HG02588 (cell line): ENCODE results near the gene TBC1D16.

Source experiments
- ATAC-seq: cut with Tn5 transposase; IDR thresholded peaks from one replicate; pipeline ENCODE4 v1.9.1; 2021; ENCODE audit warnings: mild to moderate bottlenecking, moderate library complexity; ENCODE audit not compliant: unreplicated experiment

The TBC1D16 gene

DNA sequence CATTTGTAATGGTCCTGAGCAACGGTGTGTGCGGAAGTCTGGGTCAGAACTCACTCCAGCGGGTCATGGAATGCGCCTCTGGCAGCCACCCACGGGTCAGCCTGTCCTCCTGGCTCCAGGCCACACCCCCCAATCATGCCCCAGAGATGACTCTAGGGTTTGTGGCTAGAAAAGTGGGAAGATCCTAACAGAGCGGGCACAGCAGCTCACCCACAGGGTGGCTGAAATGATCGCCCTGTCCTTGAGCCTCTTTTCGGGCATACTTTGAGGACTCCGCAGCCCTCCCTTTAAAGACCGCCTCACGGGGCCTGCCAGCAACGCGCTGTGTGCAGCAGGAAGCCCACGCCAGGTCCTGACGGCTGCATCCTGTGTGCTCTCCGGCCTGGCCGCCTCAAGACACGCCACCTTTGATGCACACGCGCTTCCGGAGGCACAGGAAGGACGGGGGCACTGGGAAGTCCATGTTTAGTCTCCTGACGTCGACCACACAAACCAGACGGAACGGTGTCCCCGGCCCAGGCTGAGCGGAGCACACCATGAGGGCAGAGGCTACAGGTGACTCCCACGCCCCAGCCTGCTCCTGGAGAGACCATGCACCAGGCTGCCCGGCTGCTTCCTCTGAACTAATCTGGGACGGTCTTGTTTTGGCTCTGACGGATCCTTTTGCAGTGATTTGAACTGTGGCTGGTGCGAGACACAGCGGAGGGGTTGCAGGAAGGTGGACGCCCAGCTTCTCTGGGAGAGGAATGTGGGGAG, 92.9 kb downstream of the TBC1D16 start:
- no peak for ATAC-seq

- ATAC-seq = no peak
These were observed 93.7 kb downstream of the TBC1D16 start for GRCh38 chr17:79942011-79942405.

DNA sequence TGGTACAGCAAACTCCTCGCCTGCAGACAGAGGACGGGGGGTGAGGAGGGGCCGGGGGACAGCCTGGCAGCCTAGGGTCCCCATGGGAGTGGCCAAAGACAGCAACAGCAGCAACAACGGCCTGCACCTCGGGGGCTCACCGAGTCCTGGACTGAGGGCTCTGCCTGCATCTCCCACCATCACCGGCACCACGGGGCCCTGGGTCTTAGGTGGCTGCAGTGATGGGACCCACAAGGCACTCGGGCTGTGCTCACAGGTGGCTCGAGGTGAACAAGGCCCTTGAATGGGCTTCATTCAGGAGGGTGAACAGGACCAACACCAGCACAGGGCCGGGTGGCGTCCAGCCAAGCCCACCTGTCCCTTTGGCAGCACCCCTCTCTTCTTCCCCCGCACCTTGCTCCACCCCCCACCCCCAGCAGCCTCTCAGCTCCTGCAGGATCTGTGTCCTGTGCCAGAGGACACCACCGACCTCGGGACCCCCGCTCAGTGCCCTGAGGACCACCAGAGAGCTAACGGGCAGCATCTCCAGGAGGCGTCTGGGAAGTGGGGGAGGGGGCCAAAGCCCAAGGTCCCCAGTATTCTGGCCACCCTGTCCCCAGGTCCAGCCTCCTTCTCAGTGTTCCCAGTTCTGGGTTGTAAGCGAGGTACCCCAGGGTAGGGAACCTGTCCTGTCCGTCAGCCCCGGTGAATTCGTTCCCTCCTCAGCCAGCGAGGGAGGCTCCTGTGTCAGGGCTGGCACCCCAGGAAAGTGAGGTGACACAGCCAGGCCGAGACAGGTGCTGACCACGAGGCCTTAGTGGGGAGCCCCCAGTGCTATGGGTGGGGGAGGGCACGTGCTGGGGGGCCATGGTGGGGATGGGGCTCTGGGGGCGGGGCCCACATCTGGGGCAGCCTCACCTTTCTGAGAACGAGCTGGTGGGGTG, 94.3 kb downstream of the TBC1D16 start:
- no peak for ATAC-seq

DNA sequence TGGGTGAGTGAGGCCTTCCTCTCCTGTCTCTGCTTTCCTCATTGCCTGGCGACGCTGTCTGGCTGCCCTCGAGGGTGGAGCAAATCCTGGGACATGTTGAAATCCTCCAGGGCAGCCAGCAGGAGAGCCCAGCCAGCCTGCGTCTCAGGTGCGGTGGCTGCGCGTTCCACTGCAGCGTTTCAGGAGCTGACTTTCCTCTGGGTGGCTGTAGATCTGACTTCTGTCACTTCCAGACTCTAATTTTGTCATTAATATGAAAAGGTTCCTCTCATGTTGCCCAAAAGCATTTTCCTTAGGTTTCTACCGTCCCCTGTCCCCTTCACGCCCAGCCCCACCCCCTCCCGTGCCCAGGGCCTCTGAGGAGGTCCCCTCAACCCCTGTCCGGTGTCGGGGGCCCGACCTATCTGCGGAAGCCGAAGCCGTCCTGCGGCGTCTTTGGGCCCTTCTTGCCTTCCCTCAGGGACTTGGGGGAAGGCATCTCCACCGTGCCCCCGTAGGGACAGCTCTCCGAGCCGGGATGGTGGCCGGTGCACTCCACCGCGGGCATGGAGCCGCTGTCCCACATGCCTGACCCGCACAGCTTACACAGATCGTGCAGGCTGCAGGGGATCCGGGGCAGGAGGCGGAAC, 95.1 kb downstream of the TBC1D16 start:
- ATAC-seq = no peak

DNA sequence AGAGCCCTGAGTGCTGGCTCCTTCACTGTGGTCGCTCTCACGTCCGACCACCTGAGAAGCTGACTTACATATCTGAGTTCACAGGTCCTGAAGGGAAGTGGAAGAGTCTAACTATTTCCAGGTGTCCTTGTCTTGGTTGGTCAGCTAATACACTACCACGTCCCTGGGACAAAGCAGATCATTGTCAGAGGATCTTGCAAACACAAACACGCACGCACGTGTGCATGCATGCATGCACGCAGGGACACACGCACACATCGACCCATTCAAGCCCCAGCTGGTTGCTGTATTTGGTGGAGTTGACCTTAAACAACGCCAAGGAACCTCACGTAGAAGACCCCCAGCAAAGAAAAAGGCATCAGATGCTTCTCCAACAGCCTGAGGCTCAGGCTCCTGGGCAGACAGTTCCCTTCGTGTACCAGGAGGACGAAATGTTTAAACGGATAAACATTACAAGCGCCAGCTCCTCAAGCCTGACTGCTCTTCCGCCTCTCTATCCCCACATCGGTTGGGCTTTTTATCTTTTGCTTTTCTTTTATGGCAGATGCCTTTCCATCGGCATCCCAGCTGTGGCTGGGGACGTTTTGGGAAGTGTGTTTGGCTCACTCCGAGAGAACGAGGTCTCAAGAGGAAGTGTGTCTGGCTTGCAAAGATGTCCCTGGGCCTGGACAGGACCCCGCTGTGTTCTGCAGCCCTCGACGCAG, 95.8 kb downstream of the TBC1D16 start:
- ATAC-seq = no peak

GRCh38 chr17:79939094-79939435, 96.6 kb downstream of the TBC1D16 start:
- ATAC-seq = no peak

GRCh38 chr17:79938336-79939093, 97.2 kb downstream of the TBC1D16 start:
- no peak for ATAC-seq

GRCh38 chr17:79937391-79938335, 98.0 kb downstream of the TBC1D16 start:
- no peak for ATAC-seq

GRCh38 chr17:79936641-79937381, 98.9 kb downstream of the TBC1D16 start:
- ATAC-seq = no peak

DNA sequence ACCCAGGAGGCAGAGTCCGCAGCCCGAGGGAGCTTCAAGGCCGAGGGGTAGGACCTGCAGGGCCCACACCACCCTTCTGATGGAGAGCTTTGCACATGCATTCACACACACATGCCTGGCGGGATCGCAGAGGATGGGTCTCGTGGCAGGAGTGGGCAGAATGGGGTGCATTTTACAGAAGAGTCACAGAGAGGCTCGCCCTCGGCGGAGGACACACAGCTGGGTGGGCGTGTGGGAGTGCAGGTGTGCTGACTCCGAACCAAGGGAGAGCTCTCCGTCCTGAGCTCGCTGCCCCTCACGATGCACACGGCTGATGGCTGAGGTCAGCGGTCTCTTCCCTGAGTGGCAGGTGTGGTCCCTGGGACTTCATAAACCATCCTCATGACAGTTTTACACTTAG, 99.6 kb downstream of the TBC1D16 start:
- no peak for ATAC-seq

GRCh38 chr17:79935197-79935885, 100.3 kb downstream of the TBC1D16 start:
- ATAC-seq = no peak

- ATAC-seq = no peak
These were observed 101.1 kb downstream of the TBC1D16 start for GRCh38 chr17:79934653-79934970.

GRCh38 chr17:79933863-79934652, 101.6 kb downstream of the TBC1D16 start:
- no peak for ATAC-seq

DNA sequence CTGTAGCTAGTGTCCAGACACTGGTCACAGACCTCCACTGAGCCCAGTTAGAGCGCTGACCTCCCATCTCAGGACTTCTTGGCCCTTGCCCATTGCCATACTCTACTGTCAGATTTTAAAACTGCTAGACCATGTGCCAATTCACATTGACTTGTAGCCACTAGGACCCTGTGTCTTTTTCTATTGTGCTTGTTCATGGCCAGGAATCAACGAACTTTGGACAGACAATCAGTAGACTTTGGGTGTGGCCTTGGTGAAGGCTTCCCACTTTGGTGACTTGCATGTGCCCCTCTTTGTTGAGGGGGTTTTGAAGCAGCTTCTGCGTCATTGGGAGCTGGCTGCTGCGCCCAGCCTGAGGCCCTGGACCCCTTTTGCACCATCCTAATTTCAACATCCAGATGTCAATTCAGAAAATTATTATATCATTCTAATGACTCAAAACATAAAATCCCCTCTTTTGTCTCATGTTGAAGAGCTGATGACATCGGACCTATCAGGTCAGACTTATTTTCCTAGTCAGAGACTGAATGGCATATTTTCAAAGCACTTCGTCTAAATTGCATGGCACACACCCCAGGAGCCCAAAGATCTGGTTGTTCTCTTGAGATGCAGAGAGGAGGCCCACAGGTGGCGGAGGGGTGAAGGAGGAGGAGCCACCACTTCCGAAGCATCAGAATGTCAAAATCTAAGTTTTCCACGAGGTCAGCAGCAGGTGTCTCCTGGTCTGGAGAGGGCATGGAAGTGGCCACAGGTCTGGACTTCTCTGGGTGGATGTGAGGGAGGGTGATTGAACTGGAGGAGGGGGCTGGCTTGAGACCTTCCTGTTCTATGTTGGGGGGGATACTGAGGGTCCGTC, 103.0 kb downstream of the TBC1D16 start:
- no peak for ATAC-seq

GRCh38 chr17:79931817-79932309, 103.8 kb downstream of the TBC1D16 start:
- no peak for ATAC-seq
